Stimulated activated naive CD4-positive, alpha-beta T cell treated with Interleukin-2 at 50 U/mL for 16 hours (primary cell): ENCODE measurements around the gene RABGAP1L.

ENCODE experiments used
- DNase-seq: peaks from one replicate; lab custom pipeline; 2025; lab: John Stamatoyannopoulos, UW

The RABGAP1L gene

DNA sequence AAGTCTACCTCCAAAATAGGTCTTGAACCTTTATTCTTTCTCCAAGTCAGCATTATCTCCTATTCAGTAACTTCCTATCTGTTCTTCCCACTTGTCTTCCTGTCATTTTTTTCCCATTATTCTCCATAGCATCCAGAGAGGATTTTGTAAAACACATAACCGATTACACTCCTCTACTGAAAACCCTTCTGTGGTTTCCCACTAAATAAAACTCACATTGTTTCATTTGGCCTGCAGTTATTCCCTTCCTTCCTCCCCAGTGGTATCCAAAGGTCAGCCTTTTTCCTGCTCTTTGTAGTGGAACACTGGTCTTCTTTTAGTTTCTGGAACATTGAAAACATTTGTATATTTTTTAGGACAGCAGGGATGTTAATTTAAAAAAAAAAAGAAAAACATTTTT, 554.5 kb downstream of the RABGAP1L start:
- DNase-seq = no peak

DNA sequence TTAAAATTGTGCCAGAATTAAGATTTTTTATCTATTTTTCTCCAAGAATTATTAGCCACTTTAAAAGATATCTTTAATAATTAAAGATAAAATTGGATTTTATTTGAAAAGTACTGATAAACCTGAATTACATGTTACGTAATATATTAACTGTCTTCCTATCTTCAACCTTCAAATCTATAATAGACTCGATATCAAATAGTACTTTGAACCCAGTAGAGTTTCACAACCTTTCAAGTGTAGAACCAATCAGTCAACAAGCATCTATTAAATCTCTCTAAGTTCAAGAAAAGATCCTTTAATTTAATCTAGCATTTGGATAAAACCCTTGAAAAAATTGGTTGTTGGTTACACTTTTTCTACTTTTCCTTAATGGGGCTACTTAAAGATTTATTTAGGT, 559.9 kb downstream of the RABGAP1L start:
- no peak for DNase-seq

GRCh38 chr1:174720618-174721017, 561.3 kb downstream of the RABGAP1L start:
- DNase-seq = no peak

- no peak for DNase-seq
These were observed 561.9 kb downstream of the RABGAP1L start for GRCh38 chr1:174721246-174721645.

DNA sequence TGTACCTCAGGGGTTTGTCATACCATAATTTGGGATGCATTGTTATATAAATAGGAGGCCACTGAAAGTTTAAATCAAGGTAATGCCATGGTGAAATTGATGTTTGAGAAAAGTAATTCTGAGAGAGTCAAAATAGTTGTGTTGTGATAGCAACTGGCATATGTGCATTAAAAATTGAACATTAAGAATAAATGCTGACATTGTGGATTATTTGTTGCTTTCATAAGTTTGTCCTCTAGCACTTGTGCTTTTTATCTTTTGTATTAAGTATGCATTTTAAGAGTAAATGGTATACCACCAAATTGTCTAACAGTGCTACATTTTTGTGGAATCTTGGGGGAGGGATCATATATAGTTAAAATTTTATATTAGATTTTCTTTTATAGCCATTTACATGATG, 564.5 kb downstream of the RABGAP1L start:
- DNase-seq = no peak

DNA sequence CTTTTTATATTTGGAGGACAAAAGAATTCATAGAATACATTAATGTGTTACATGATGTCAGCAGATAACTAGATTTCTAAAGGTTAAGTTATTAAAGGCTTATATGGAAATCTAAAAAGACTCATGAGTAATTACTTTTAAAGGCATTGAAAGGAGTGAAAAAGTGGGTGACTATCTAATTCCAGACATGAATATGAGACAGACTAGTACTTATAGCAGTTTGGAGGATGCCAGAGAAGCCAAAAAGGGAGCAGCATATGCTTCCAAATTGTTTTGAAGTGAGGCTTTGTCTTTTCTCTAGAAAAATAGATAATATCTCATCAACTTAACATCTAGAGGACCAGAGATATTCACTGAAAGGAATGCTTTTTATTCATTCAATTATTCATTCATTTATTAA, 564.9 kb downstream of the RABGAP1L start:
- DNase-seq = no peak

DNA sequence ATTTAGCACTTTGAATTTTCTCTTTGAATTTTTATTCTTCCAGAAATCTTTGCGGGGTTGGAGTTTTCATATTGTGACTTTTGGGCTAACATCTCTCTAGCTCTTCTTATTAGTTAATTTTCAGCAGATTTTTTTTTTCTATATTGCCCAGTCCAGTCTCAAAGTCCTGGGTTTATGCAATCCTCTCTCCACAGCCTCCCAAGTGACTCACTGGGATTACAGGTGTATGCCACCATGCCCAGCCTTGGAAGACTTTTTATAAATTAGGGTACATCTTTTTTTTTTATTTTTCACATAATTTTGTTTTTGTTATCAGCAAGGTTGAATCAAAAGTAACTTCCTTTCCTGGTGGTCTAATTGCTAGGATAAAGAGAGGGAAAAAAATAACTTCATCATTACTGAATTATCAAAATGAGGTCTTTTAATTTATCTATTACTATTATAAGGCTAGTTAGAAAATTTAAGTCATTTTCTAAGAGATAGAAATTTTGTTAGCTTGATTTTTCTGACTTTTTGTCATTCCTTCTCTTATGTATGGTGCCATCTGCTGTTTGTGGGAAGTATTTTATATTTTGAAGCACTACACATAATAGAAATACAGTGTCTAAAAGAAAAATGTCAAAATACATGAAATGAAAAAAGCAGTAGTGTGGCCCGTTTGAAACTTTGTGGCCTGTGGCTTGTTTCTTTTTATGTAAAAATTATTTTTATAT, 567.0 kb downstream of the RABGAP1L start:
- no peak for DNase-seq

- no peak for DNase-seq
These were observed 567.7 kb downstream of the RABGAP1L start for GRCh38 chr1:174726880-174727585.

DNA sequence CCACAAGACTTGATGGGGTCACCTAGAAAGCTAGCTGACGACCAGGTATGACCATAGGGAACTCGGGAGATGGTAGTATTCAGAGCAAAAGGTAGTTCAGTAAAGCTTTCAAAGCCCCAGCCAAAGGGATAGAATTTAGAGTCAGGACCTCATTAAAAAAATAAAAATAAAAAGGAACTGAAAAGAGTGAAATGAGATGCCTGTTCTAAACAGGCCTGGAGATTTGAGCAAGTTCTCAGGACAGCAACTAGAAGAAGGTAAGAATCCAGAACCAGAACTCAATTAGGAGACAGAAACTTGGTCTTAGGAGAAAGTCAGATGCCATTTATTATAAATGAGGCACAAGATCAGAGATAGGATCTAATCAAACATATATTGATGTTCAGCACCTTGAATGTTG, 575.0 kb downstream of the RABGAP1L start:
- no peak for DNase-seq

- DNase-seq = no peak
These were observed 577.5 kb downstream of the RABGAP1L start for GRCh38 chr1:174736831-174737230.

- no peak for DNase-seq
These were observed 581.1 kb downstream of the RABGAP1L start for GRCh38 chr1:174740249-174740968.

DNA sequence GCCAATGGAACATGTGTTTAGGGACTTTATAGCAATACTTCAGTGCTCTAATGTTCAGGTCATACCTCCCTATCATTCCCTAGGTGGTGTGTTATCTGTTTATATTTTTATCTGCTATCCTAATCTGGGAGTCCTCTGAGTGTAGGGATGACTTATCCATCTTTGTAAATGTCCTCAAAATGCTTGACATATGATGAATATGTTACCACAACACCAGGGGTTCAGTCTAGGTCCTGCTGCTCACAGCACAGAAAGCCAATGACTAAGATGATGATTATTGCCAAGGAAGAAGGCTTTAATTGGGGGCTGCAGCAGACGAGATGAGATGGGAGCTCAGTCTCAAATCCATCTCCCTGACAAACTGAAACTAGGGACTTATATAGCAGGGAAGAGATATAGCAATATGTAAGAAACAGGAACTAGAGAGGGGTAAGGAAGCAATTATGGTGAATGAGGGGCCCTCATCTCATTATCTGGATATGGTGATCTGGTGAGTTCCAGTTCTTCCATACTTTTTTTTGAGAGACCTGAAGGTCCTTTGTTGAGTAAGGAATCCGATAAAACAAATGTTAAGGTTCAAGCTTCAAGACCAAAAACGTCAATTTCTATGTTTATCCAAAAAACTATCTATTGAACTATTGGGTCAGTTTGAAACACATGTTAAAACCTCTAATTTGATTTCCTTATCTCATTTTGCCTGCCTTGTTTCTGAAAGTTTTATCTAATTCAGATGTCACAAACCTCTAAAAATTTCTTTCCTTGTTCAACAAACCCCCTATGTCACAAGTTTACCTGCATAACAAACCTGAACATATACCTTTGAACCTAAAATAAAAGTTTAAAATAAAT, 583.7 kb downstream of the RABGAP1L start:
- no peak for DNase-seq

DNA sequence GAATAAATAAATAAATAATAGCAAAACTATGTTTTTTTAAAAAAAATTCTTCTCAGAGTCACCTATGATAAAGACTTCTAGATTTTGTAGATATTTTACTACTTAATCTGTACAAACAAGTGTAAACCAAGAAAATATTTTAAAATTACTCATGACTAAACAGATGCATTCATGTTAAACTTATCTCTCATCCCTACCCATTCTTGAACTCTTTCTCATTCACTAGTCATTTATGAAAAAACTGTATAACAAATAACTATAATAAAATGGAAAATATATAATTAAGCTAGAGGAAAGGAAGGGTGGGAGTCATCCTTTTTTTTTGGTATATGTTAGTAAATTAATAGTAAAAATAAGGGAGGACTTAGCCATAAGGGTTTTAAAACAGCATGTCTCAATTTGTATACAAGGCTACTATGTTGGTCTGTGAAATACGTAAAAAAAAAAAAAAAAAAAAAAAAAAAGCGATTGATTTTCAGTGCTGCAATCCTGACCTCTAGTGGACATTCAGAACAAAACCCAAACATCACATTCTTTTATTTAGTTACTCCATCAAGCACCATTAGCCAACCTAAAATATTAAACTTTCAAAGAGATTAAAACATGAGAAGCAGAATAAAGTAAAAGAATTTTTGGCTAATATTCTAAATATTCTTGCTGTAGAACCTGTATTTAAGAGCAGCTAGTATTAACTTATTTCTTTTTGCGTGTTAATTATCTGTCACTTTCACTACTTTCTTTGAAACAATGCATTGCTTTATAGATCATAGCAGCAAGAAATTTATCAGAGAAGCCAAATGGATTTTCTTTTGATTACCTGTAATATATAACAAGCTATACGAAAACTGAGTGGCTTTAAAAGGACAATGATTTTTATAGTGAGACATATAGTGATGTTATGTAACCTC, 584.6 kb downstream of the RABGAP1L start:
- no peak for DNase-seq

- DNase-seq = no peak
These were observed 585.6 kb downstream of the RABGAP1L start for GRCh38 chr1:174744886-174745285.

GRCh38 chr1:174746024-174746808, 586.9 kb downstream of the RABGAP1L start:
- no peak for DNase-seq

DNA sequence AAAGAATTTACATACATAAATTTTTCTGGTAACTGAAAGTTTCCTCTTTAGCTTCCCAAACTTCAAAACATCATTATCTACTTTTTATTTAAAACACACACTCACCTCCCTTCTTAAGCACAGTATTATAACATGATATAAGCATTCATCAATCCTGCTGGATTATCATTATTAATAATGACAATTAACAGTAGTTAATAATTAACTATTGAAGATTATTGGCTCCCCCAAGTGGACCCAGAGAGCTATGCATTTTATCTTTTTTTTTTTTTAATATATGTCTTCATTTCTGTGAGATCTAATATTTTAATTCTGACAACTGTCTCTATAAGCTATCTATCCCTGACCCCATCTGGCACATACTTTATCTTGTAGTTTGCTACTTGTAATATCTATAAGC, 588.3 kb downstream of the RABGAP1L start:
- no peak for DNase-seq

GRCh38 chr1:174748586-174748985, 589.3 kb downstream of the RABGAP1L start:
- DNase-seq = no peak

GRCh38 chr1:174753131-174753530, 593.8 kb downstream of the RABGAP1L start:
- DNase-seq = no peak

DNA sequence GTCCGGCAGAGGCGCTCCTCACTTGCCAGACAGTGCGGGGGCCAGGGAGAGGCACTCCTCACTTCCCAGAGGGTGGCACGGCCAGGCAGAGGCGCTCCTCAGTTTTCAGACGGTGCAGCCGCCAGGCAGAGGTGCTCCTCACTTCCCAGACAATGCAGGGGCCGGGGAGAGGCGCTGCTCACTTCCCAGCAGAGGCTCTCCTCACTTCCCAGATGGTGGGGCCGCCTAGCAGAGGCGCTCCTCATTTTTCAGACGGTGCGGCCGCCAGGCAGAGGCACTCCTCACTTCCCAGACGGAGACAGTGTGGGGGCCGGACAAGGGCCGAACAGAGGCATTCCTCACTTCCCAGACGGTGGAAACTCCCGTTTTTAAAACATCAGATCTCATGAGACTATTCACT, 602.0 kb downstream of the RABGAP1L start:
- DNase-seq = no peak

DNA sequence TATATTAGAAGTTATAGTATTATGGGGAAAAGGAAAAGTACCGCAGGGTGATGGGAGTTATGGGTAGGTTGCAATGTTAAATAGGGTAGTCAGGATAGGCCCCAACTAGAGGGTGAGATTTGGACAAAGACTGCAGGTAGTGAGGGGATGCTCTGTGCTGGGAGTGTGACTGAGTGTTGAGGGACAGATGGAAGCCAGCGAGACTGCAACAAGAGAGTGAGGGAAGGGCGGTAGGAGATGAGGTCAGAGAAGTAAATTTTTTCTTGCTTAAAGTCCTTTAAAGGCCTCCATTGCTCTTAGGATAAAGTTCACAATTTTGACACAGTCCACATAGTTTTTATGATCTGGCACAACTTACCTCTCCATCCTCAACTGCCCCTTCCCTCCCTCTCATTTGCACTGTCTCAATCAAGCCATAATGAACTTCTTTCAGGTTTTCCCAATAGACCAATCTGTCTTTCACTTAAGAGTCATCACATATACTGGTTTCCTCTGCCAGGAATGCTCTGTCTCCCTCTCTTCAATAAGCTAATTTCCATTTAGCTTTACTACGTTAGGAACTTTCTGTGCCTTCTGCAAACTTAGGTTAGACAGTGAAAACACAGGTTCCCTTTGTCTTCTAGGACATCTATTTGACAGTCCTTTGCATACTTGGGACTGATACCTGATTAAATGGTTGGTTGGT, 602.7 kb downstream of the RABGAP1L start:
- DNase-seq = no peak
